Tibial nerve (tissue), 4 donors: ENCODE results near the gene PRR13.

Experiments
- EP300 ChIP-seq, 2 donors: sonication (generic); formaldehyde crosslinking; IDR thresholded peaks; one replicate each; pipeline ENCODE4 v1.6.1; 2017; ENCODE audit warnings: antibody characterized with exemption in 2 of 2, mild to moderate bottlenecking in 1 of 2
- POLR2A ChIP-seq, 2 donors: fragments of 450-650 bp; IDR thresholded peaks; one replicate each; pipeline ENCODE4 v1.6.1; 2017; ENCODE audit warnings: antibody characterized with exemption in 2 of 2, mild to moderate bottlenecking in 2 of 2, moderate library complexity in 2 of 2
- TF ChIP-seq, protein P1 (sequence below), 5 experiments: fragments of 200-600 bp in 3 of 5; fragments of 450-650 bp in 2 of 5; sonication (generic) in 3 of 5; IDR thresholded peaks; one replicate each; pipeline ENCODE4 v1.5.1; 2016 to 2019; ENCODE audit warnings: antibody characterized with exemption in 5 of 5, mild to moderate bottlenecking in 3 of 5, moderate library complexity in 2 of 5

DNA sequence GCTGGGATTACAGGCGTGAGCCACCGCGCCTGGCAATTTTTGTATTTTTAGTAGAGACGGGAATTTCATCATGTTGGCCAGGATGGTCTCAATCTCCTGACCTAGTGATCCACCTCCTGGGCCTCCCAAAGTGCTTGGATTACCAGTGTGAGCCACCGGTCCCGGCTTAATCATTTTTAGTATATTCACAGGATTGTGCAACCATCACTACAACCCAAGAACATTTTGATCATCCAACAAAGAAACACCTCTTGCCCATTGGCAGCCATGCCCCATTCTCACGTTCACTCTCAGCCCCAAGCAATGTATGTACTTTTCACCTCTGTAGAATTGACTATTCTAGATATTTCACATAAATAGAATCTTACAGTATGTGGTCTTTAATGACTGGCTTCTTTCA, 41.6 kb upstream of the PRR13 start:
- TF ChIP-seq POLR2A (IDR thresholded peaks at IDR 0.05) (no peak), EP300 (IDR thresholded peaks at IDR 0.05) (no peak)
- TF ChIP-seq, protein P1, sequence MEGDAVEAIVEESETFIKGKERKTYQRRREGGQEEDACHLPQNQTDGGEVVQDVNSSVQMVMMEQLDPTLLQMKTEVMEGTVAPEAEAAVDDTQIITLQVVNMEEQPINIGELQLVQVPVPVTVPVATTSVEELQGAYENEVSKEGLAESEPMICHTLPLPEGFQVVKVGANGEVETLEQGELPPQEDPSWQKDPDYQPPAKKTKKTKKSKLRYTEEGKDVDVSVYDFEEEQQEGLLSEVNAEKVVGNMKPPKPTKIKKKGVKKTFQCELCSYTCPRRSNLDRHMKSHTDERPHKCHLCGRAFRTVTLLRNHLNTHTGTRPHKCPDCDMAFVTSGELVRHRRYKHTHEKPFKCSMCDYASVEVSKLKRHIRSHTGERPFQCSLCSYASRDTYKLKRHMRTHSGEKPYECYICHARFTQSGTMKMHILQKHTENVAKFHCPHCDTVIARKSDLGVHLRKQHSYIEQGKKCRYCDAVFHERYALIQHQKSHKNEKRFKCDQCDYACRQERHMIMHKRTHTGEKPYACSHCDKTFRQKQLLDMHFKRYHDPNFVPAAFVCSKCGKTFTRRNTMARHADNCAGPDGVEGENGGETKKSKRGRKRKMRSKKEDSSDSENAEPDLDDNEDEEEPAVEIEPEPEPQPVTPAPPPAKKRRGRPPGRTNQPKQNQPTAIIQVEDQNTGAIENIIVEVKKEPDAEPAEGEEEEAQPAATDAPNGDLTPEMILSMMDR (IDR thresholded peaks at IDR 0.05) = no peak
